ENCODE measurements around the gene SPEG.

Gene SPEG

DNA sequence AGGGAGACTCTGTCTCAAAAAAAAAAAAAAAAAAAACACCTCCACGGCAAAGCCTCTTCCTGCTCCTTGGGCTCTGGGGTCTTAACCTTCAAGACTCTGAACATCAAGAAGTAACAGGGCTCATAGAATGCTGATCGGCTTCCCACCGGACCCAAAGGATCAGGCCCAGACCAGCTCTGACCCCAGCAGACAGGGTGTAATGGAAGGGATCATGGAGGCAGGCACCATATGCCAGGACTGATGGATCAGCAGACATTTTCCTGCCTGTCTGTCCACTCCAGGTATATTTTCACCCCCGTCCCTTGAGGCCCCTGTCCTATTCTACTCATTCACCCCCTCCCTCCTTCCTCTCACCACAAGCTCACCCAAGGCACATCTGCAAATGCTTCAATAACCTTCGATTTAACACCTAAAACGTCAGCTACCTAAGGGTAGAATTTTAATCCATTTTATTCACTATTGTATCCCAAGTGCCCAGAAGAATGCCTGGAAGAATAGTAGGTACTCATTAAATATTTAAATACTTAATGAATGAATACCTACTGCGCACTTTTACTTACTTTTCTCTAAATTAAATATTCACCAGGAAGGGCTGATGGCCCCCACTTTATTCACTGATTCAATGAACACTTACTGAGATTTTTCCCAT lies 4.6 kb upstream of the SPEG start:
- TF ChIP-seq, protein P1, sequence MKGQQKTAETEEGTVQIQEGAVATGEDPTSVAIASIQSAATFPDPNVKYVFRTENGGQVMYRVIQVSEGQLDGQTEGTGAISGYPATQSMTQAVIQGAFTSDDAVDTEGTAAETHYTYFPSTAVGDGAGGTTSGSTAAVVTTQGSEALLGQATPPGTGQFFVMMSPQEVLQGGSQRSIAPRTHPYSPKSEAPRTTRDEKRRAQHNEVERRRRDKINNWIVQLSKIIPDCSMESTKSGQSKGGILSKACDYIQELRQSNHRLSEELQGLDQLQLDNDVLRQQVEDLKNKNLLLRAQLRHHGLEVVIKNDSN (IDR thresholded peaks at IDR 0.05), result no peak
- TF ChIP-seq CREB1 (IDR thresholded peaks at IDR 0.05; ENCODE audit: low read depth) (no peak), FOXM1 (IDR thresholded peaks at IDR 0.05; ENCODE audit: borderline replicate concordance, low read depth) (no peak), RAD21 (IDR thresholded peaks at IDR 0.05; ENCODE audit: low read depth) (no peak), ZBTB7A (IDR thresholded peaks at IDR 0.05; ENCODE audit: low read depth) (no peak), EGR1 (IDR thresholded peaks at IDR 0.05) (no peak), TCF12 (IDR thresholded peaks at IDR 0.05; ENCODE audit: low read depth) (no peak), CEBPB (IDR thresholded peaks at IDR 0.05) (no peak), EP300 (IDR thresholded peaks at IDR 0.05; ENCODE audit: borderline replicate concordance) (no peak), TAF1 (IDR thresholded peaks at IDR 0.05; ENCODE audit: low read depth) (no peak), TEAD4 (IDR thresholded peaks at IDR 0.05) (no peak)
- TF ChIP-seq, protein P2, sequence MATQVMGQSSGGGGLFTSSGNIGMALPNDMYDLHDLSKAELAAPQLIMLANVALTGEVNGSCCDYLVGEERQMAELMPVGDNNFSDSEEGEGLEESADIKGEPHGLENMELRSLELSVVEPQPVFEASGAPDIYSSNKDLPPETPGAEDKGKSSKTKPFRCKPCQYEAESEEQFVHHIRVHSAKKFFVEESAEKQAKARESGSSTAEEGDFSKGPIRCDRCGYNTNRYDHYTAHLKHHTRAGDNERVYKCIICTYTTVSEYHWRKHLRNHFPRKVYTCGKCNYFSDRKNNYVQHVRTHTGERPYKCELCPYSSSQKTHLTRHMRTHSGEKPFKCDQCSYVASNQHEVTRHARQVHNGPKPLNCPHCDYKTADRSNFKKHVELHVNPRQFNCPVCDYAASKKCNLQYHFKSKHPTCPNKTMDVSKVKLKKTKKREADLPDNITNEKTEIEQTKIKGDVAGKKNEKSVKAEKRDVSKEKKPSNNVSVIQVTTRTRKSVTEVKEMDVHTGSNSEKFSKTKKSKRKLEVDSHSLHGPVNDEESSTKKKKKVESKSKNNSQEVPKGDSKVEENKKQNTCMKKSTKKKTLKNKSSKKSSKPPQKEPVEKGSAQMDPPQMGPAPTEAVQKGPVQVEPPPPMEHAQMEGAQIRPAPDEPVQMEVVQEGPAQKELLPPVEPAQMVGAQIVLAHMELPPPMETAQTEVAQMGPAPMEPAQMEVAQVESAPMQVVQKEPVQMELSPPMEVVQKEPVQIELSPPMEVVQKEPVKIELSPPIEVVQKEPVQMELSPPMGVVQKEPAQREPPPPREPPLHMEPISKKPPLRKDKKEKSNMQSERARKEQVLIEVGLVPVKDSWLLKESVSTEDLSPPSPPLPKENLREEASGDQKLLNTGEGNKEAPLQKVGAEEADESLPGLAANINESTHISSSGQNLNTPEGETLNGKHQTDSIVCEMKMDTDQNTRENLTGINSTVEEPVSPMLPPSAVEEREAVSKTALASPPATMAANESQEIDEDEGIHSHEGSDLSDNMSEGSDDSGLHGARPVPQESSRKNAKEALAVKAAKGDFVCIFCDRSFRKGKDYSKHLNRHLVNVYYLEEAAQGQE (IDR thresholded peaks at IDR 0.05; ENCODE audit: low read depth), result no peak
- TF ChIP-seq, protein P3, sequence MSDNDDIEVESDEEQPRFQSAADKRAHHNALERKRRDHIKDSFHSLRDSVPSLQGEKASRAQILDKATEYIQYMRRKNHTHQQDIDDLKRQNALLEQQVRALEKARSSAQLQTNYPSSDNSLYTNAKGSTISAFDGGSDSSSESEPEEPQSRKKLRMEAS (IDR thresholded peaks at IDR 0.05), result no peak

DNA sequence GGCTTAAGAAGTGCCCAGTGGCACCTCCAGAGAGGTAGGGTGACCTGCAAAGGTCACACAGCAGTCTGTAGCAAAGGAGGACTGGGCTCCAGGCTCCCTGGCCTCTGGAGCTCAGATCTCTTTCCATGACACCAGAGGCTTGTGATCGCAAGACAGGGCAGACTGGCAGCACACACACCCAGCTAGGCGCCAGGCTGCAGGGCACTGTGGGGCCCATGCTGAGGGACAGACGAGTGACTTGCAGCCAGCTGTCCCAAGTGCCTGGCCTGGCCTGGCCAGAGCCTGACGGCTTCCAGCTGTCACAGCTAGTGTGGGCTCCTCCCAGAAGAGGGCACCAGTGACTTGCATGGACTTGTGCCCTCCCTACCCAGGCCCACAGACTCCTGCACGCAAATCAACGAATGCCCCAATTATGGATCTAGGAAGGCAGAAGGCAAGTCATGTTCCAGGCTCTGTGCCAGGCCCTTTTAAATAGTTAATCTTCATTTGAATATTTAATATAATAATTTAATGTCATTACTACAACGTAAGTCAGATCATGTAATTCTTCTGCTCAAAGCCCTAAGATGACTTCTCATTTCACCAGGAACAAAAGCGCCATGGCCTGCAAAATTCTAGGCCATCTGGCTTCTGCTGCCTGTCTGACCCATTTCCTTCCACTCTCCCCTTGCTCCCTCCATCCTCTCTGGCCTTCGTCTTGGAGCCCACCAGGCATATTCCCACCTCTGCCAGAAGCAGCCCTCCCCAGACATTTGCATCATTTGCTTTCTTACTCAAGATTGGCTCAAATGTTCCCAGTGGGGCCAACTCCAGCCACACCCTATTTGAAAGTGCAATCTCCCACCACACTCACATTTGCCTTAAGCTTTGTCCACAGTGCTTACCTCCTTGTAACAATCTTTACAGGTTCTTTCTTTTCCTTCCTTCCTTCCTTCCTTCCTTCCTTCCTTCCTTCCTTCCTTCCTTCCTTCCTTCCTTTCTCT lies 3.7 kb upstream of the SPEG start:
- TF ChIP-seq ZBTB7A (IDR thresholded peaks at IDR 0.05; ENCODE audit: low read depth), result no peak
- no peak for TF ChIP-seq CEBPB (IDR thresholded peaks at IDR 0.05)
- TF ChIP-seq FOXM1 (IDR thresholded peaks at IDR 0.05; ENCODE audit: borderline replicate concordance, low read depth), result no peak
- TF ChIP-seq, protein P1 (IDR thresholded peaks at IDR 0.05), result no peak
- peak; percentile 51; the same call in 1 of the 2 replicates for TF ChIP-seq RAD21 (IDR thresholded peaks at IDR 0.05; ENCODE audit: low read depth)

DNA sequence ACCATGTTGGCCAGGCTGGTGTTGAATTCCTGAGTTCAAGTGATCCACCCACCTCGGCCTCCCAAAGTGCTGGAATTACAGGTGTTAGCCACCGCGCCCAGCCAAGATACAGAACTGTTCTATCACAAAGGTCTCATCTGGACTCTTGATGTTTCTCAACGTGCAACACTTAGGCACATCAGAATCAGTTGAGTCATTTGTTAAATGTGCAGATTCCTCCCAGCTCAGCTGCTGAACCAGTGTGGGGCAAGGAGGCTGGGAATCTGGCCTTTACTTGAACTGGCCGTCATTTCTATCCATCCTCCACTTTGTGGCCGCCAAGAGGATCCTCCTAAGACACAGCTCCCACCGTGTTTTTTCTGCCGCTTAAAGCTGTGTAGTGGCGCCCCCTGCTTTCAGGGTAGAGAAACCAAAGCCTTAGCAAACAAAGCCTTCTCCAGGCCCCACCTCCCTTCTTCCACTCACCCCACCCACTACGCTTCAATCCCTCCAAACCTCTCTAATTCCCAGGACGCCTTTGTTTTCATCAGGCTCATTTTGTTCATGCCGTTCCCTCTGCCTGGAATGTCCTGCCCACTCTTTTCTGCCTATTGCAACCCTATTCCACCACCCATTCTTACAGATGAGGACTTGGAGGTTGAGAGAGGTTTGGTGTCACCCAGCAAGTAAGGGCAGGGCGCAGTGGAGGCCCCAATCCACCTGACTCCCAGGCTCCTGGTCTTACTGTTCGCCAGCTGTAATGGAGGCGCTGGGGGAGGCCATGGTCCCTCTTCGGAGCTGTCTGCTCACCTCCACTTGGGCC lies 776 bp upstream of the SPEG start:
- no peak for TF ChIP-seq ZBTB7A (IDR thresholded peaks at IDR 0.05; ENCODE audit: low read depth)
- no peak for TF ChIP-seq EP300 (IDR thresholded peaks at IDR 0.05; ENCODE audit: borderline replicate concordance)
- TF ChIP-seq, protein P2 (IDR thresholded peaks at IDR 0.05; ENCODE audit: low read depth), result no peak
- TF ChIP-seq TCF12 (IDR thresholded peaks at IDR 0.05; ENCODE audit: low read depth), result no peak
- TF ChIP-seq TAF1 (IDR thresholded peaks at IDR 0.05; ENCODE audit: low read depth), result no peak
- TF ChIP-seq RAD21 (IDR thresholded peaks at IDR 0.05; ENCODE audit: low read depth), result peak; percentile 59

DNA sequence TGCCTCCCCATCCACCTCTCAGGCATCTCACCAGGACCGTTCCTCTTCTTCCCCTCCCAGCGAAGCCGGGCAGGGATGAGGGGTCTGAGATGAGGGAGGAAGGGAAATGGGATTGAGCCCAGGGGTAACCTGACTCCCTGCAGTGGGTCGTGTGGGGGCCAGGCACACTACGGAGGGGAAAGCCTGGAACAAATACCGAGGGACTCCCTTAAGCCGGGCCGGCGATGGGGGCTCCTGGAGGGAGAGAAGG lies 250 bp upstream of the SPEG start:
- TF ChIP-seq YY1 (IDR thresholded peaks at IDR 0.05; ENCODE audit: low read depth), result no peak
- TF ChIP-seq TAF1 (IDR thresholded peaks at IDR 0.05; ENCODE audit: low read depth), result no peak
- no peak for TF ChIP-seq CREB1 (IDR thresholded peaks at IDR 0.05; ENCODE audit: low read depth)
- TF ChIP-seq RAD21 (IDR thresholded peaks at IDR 0.05; ENCODE audit: low read depth), result no peak
- TF ChIP-seq, protein P3 (IDR thresholded peaks at IDR 0.05), result no peak

DNA sequence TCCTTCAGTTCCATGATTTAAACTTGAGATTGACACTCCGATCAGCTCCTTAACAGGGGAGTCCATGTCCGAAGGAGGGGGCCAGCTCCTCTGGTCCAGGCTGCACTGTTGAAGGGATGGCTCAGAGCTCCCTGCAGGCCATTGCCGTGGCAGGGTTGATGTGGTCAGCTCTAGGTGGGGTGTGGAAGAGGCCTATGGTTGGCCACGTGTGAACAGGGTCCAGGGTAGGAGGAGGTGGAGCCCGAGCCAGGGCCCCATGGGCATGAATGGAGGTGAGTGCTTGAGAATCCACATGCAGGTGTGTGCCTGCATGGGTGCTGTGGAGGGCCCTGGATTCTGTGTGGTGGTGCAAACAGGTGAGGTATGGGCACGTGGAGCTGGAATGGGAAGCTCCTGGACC lies 1.1 kb downstream of the SPEG start:
- TF ChIP-seq TAF1 (IDR thresholded peaks at IDR 0.05; ENCODE audit: low read depth) (no peak), EGR1 (IDR thresholded peaks at IDR 0.05) (no peak), ZBTB7A (IDR thresholded peaks at IDR 0.05; ENCODE audit: low read depth) (no peak), CEBPB (IDR thresholded peaks at IDR 0.05) (no peak), TCF12 (IDR thresholded peaks at IDR 0.05; ENCODE audit: low read depth) (no peak), FOXM1 (IDR thresholded peaks at IDR 0.05; ENCODE audit: borderline replicate concordance, low read depth) (no peak), EP300 (IDR thresholded peaks at IDR 0.05; ENCODE audit: borderline replicate concordance) (no peak), NFIC (IDR thresholded peaks at IDR 0.05) (no peak), RAD21 (IDR thresholded peaks at IDR 0.05; ENCODE audit: low read depth) (no peak)
- TF ChIP-seq, protein P2 (IDR thresholded peaks at IDR 0.05; ENCODE audit: low read depth), result no peak
- TF ChIP-seq, protein P3 (IDR thresholded peaks at IDR 0.05), result no peak
- TF ChIP-seq, protein P1 (IDR thresholded peaks at IDR 0.05), result no peak
